Measurements from ENCODE around the gene OVCH1. TPM values are rescaled to one million over a fixed set of nuclear protein-coding genes. Genes with fewer than 3 reads are reported as not detected.

Gene OVCH1
- total RNA-seq, 1 donor from 2014 or later: 3.2 TPM

DNA sequence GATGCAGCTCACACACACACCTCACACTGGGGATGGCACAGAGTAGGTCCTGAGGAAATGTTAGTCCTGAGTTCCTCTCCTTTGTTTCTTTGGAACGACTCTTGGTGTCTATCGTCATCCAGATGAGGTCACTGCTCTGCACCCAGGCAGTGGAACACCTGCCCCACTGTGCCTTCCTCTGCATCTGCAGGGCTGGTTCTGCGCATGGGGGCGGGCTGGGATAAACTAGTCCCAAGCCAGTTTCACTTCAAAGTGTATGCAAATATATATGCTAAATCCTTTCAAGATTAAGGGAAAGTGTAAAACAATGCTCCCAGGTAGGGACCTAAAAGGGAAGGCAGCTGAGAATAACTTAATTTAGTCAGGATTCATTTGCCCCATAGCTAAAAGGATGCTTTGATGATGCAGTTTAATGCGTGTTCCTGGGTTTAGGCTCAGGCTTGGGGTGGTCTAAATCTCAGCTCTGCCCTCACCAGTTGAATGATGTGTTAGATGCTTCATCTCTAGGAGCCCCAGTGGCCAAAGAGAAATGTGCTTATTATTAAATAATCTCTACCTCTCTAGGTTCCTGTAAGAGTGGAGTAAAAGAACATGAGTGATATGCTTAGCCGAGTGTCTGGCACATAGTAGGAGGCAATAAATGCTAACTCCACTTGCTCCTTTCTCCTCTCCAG lies 47.1 kb upstream of the OVCH1 start:
- no peaks in the 10 kb centered on the region for H3K36me3 ChIP-seq
- no peak for DNase-seq
- peaks cover 20% of the 10 kb centered on the region for H3K4me1 ChIP-seq
- no peaks in the 10 kb centered on the region for H3K9me3 ChIP-seq
- peaks cover 3% of the 10 kb centered on the region for H3K27me3 ChIP-seq (ENCODE audit: low read depth)
- no peak overlapping the region for H3K27ac ChIP-seq
- TF ChIP-seq, protein P1, sequence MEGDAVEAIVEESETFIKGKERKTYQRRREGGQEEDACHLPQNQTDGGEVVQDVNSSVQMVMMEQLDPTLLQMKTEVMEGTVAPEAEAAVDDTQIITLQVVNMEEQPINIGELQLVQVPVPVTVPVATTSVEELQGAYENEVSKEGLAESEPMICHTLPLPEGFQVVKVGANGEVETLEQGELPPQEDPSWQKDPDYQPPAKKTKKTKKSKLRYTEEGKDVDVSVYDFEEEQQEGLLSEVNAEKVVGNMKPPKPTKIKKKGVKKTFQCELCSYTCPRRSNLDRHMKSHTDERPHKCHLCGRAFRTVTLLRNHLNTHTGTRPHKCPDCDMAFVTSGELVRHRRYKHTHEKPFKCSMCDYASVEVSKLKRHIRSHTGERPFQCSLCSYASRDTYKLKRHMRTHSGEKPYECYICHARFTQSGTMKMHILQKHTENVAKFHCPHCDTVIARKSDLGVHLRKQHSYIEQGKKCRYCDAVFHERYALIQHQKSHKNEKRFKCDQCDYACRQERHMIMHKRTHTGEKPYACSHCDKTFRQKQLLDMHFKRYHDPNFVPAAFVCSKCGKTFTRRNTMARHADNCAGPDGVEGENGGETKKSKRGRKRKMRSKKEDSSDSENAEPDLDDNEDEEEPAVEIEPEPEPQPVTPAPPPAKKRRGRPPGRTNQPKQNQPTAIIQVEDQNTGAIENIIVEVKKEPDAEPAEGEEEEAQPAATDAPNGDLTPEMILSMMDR (IDR thresholded peaks at IDR 0.05): no peak
- intact Hi-C loops (cut with DNase I): no loop called here
- ATAC-seq: no peak
- no peak overlapping the region for H3K4me3 ChIP-seq

GRCh38 chr12:29543036-29543435 lies 45.5 kb upstream of the OVCH1 start:
- H3K4me3 ChIP-seq: peak overlapping the region; percentile 10
- DNase-seq: no peak
- no peak for ATAC-seq
- intact Hi-C loops (cut with DNase I): no loop called here
- H3K36me3 ChIP-seq: no peaks in the 10 kb centered on the region
- TF ChIP-seq, protein P1 (IDR thresholded peaks at IDR 0.05): no peak
- no peak overlapping the region for H3K27ac ChIP-seq
- H3K4me1 ChIP-seq: peaks cover 20% of the 10 kb centered on the region
- no peaks in the 10 kb centered on the region for H3K9me3 ChIP-seq
- H3K27me3 ChIP-seq (ENCODE audit: low read depth): peaks cover 3% of the 10 kb centered on the region

DNA sequence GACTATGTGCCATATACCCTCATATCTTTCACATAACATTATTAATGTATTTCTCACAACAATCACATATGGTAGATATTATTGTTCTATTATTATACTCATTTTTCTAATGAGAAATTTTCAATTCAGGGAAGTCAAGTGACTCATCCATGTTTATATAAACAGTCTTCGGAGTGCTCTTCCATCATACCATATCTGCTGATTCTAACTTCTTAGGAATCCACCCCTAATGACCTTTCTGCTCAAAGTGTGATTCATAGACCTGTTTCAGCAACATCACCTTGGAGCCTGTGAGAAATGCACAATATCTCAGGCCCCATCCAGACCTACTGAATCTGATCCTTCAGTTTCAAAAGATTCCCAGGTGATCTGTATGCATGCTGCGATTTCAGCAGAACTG lies 39.8 kb upstream of the OVCH1 start:
- Histone ChIP-seq H3K4me1 (peaks cover 2% of the 10 kb centered on the region), H3K4me3 (no peak overlapping the region), H3K36me3 (no peaks in the 10 kb centered on the region), H3K27ac (no peak overlapping the region), H3K9me3 (no peaks in the 10 kb centered on the region), H3K27me3 (ENCODE audit: low read depth) (peaks cover 3% of the 10 kb centered on the region)
- TF ChIP-seq, protein P1 (IDR thresholded peaks at IDR 0.05): no peak
- no peak for DNase-seq
- ATAC-seq: no peak
- intact Hi-C loops (cut with DNase I): no loop called here

- DNase-seq: no peak
- ATAC-seq: peak in 1 of 2 donors; percentile 38
- TF ChIP-seq, protein P1 (IDR thresholded peaks at IDR 0.05): no peak
- Histone ChIP-seq H3K36me3 (no peaks in the 10 kb centered on the region), H3K27ac (no peak overlapping the region), H3K4me1 (no peaks in the 10 kb centered on the region), H3K4me3 (no peak overlapping the region), H3K9me3 (no peaks in the 10 kb centered on the region), H3K27me3 (ENCODE audit: low read depth) (no peaks in the 10 kb centered on the region)
- intact Hi-C loops (cut with DNase I): no loop called here
Observed at GRCh38 chr12:29534935-29535334, 37.4 kb upstream of the OVCH1 start.

DNA sequence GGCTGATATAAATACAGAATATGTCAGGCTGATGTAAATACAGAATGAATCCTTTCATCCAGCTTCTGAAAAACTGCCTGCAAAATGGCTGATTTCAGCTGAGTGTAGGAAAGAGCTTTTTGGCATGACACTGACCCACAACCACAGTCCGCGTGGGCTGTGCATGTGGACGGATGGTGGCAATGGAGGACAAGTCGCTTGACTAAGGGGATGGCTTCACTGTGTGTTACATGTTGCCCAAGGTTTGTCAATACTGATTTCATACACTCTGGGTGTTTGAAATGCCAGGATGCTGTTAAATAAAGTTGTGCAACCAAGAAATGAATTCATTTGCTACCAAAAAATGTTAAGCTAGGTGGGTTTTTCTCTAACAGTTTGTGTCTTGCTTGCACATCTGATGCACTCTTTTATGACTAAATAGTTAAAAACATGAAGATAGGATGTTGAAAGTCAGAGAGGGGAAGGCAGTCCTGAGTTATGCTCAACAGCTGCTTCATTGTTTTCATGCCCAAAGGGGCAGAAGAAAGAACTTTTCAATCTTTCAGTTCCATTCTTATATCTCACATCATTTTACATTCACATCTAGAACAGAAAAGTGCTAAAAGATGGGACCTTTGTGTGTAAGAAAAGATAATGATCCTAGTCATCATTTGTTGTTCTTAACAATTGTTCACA lies 36.5 kb upstream of the OVCH1 start:
- H3K27me3 ChIP-seq (ENCODE audit: low read depth): no peaks in the 10 kb centered on the region
- no peak overlapping the region for H3K27ac ChIP-seq
- no peak for ATAC-seq
- H3K4me3 ChIP-seq: no peak overlapping the region
- H3K36me3 ChIP-seq: no peaks in the 10 kb centered on the region
- no peaks in the 10 kb centered on the region for H3K9me3 ChIP-seq
- TF ChIP-seq, protein P1 (IDR thresholded peaks at IDR 0.05): no peak
- intact Hi-C loops (cut with DNase I): no loop called here
- DNase-seq: no peak
- no peaks in the 10 kb centered on the region for H3K4me1 ChIP-seq

Measured in lower lobe of right lung (tissue), 2 donors.